ENCODE measurements around the gene SDS.

DNA sequence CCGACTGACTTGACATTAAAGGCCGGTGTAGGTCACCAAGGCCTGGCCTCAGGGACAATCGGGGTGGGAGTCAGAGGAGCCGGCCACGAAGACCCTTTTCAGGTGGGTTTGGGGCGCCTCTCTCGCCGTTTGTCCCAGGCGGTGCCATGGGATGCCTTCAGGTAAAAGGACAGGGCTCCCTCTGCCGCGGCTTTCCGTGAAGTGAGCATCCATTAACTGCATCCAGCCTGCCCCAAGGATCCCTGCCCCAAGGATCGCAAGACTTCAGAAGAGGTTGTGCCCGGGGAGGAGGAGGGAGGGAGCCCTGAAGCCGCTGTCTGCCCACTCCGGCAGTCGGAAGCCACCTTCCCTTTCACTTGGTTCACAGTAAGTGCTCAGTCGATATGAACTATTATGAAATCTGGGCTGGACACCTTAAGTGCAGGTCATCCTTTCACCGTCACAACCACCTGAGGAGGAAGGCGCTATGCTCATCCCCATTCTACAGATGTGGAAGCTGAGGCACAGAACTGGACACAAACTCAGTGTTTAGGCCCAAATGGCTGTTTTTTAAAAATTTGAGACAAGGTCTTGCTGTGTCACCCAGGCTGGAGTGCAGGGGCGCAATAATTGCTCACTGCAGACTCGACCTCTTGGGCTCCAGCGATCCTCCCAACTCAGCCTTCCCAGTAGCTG is 964 bp downstream of the SDS start:
- no peak for TF ChIP-seq ZFP3 (CRISPR knock-in tag; IDR thresholded peaks at IDR 0.05)
- no peak for TF ChIP-seq ISL1 (CRISPR knock-in tag; IDR thresholded peaks at IDR 0.05)
- no peak for TF ChIP-seq ZFP30 (CRISPR knock-in tag; IDR thresholded peaks at IDR 0.05)
- TF ChIP-seq RARB (CRISPR knock-in tag; IDR thresholded peaks at IDR 0.05) = no peak
- TF ChIP-seq, protein P1, sequence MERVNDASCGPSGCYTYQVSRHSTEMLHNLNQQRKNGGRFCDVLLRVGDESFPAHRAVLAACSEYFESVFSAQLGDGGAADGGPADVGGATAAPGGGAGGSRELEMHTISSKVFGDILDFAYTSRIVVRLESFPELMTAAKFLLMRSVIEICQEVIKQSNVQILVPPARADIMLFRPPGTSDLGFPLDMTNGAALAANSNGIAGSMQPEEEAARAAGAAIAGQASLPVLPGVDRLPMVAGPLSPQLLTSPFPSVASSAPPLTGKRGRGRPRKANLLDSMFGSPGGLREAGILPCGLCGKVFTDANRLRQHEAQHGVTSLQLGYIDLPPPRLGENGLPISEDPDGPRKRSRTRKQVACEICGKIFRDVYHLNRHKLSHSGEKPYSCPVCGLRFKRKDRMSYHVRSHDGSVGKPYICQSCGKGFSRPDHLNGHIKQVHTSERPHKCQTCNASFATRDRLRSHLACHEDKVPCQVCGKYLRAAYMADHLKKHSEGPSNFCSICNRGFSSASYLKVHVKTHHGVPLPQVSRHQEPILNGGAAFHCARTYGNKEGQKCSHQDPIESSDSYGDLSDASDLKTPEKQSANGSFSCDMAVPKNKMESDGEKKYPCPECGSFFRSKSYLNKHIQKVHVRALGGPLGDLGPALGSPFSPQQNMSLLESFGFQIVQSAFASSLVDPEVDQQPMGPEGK (CRISPR knock-in tag; IDR thresholded peaks at IDR 0.05; ENCODE audit: borderline replicate concordance) = no peak
- TF ChIP-seq ZNF8 (CRISPR knock-in tag; IDR thresholded peaks at IDR 0.05) = no peak
- TF ChIP-seq BACH2 (CRISPR knock-in tag; IDR thresholded peaks at IDR 0.05; ENCODE audit: borderline replicate concordance) = no peak
- TF ChIP-seq ESRRG (CRISPR knock-in tag; IDR thresholded peaks at IDR 0.05) = no peak
- no peak for TF ChIP-seq CSDC2 (CRISPR knock-in tag; IDR thresholded peaks at IDR 0.05)
- TF ChIP-seq SNAI2 (CRISPR knock-in tag; IDR thresholded peaks at IDR 0.05) = no peak
- TF ChIP-seq, protein P2, sequence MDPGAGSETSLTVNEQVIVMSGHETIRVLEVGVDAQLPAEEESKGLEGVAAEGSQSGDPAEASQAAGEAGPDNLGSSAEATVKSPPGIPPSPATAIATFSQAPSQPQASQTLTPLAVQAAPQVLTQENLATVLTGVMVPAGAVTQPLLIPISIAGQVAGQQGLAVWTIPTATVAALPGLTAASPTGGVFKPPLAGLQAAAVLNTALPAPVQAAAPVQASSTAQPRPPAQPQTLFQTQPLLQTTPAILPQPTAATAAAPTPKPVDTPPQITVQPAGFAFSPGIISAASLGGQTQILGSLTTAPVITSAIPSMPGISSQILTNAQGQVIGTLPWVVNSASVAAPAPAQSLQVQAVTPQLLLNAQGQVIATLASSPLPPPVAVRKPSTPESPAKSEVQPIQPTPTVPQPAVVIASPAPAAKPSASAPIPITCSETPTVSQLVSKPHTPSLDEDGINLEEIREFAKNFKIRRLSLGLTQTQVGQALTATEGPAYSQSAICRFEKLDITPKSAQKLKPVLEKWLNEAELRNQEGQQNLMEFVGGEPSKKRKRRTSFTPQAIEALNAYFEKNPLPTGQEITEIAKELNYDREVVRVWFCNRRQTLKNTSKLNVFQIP (CRISPR knock-in tag; IDR thresholded peaks at IDR 0.05; ENCODE audit: borderline replicate concordance, low read depth) = no peak
- TF ChIP-seq TOX (CRISPR knock-in tag; IDR thresholded peaks at IDR 0.05; ENCODE audit: borderline replicate concordance) = no peak
